Esophagus squamous epithelium (tissue), 4 donors: ENCODE data around the gene GPR87.

Experiments used
- CTCF ChIP-seq, 6 experiments: fragments of 450-650 bp in 4 of 6; fragments of 200-600 bp in 2 of 6; sonication (generic) in 2 of 6; IDR thresholded peaks; one replicate each; pipeline ENCODE4 v1.5.1; 2016 to 2019; ENCODE audit warnings: antibody characterized with exemption in 6 of 6, mild to moderate bottlenecking in 4 of 6, moderate library complexity in 4 of 6
- POLR2A ChIP-seq, 4 donors: fragments of 450-650 bp; IDR thresholded peaks; one replicate each; pipeline ENCODE4 v1.6.1; 2017; ENCODE audit warnings: antibody characterized with exemption in 4 of 4, mild to moderate bottlenecking in 4 of 4, moderate library complexity in 3 of 4

- TF ChIP-seq CTCF (IDR thresholded peaks at IDR 0.05): peak; percentile 17 to 72 (median 44)
- TF ChIP-seq POLR2A (IDR thresholded peaks at IDR 0.05): no peak
These were observed 11.1 kb upstream of the GPR87 start for GRCh38 chr3:151327571-151328198.
